RWPE2 (cell line): ENCODE measurements around the gene MRPL55.

Experiments
- ATAC-seq: fragments of 200-7000 bp; cut with Tn5 transposase; 3 replicates; pipeline ENCODE4 v1.9.1; 2021; ENCODE audit warnings: low read depth
- DNase-seq: peaks from one replicate; pipeline ENCODE4 v3.0.0-alpha.2; 2020; ENCODE audit warnings: low spot score
- H3K27ac ChIP-seq: fragments of 450-650 bp; 2 replicates; pipeline ENCODE4 v1.5.1; 2017; ENCODE audit warnings: mild to moderate bottlenecking; ENCODE audit not compliant: poor library complexity, severe bottlenecking
- H3K27me3 ChIP-seq: fragments of 250-450 bp; sonication (Bioruptor Pico); 2 replicates; pipeline ENCODE4 v1.5.1; 2021; ENCODE audit warnings: mild to moderate bottlenecking, moderate library complexity; ENCODE audit not compliant: insufficient read depth, poor library complexity, severe bottlenecking
- H3K36me3 ChIP-seq: fragments of 250-450 bp; sonication (Bioruptor Pico); 2 replicates; pipeline ENCODE4 v1.5.1; 2020; ENCODE audit warnings: low read depth, mild to moderate bottlenecking, moderate library complexity
- H3K4me1 ChIP-seq: fragments of 250-450 bp; sonication (Bioruptor Pico); 2 replicates; pipeline ENCODE4 v1.5.1; 2021; ENCODE audit warnings: mild to moderate bottlenecking, moderate library complexity; ENCODE audit not compliant: insufficient read depth, poor library complexity, severe bottlenecking
- H3K4me3 ChIP-seq: fragments of 250-450 bp; sonication (Bioruptor Pico); 2 replicates; pipeline ENCODE4 v1.5.1; 2021; ENCODE audit warnings: mild to moderate bottlenecking, moderate library complexity; ENCODE audit not compliant: severe bottlenecking
- H3K9me3 ChIP-seq: fragments of 250-450 bp; sonication (Bioruptor Pico); 2 replicates; pipeline ENCODE4 v1.5.1; 2021; ENCODE audit warnings: mild to moderate bottlenecking, moderate library complexity; ENCODE audit not compliant: severe bottlenecking
- TF ChIP-seq, protein P1 (sequence below): fragments of 450-650 bp; IDR thresholded peaks from one replicate; pipeline ENCODE4 v1.5.1; 2017; ENCODE audit warnings: mild to moderate bottlenecking, moderate library complexity; ENCODE audit not compliant: poor library complexity, severe bottlenecking

Gene MRPL55

DNA sequence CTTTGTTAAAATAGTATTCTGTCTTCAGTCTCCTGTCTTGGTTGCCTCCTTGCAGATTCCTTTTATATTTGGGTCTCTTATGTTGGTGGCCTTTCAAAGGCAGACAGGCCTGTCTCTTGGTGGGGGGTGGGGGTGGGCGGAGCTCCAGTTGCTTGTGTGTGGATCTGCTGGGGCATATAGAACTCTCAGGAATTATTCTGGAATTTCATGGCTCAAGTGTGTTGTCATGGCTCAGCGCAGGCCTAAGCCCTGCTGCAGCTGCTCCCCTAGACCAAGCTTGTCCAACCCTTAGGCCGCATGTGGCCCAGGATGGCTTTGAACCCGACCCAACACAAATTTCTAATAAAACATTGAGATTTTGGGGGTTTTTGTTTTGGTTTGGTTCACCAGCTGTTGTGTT, 13.9 kb downstream of the MRPL55 start:
- Histone ChIP-seq H3K4me1 (no peaks in the 10 kb centered on the region), H3K27ac (no peak overlapping the region), H3K4me3 (no peak overlapping the region), H3K27me3 (no peaks in the 10 kb centered on the region), H3K36me3 (peaks cover 19% of the 10 kb centered on the region), H3K9me3 (no peaks in the 10 kb centered on the region)
- DNase-seq (no peak), ATAC-seq (no peak)
- TF ChIP-seq, protein P1, sequence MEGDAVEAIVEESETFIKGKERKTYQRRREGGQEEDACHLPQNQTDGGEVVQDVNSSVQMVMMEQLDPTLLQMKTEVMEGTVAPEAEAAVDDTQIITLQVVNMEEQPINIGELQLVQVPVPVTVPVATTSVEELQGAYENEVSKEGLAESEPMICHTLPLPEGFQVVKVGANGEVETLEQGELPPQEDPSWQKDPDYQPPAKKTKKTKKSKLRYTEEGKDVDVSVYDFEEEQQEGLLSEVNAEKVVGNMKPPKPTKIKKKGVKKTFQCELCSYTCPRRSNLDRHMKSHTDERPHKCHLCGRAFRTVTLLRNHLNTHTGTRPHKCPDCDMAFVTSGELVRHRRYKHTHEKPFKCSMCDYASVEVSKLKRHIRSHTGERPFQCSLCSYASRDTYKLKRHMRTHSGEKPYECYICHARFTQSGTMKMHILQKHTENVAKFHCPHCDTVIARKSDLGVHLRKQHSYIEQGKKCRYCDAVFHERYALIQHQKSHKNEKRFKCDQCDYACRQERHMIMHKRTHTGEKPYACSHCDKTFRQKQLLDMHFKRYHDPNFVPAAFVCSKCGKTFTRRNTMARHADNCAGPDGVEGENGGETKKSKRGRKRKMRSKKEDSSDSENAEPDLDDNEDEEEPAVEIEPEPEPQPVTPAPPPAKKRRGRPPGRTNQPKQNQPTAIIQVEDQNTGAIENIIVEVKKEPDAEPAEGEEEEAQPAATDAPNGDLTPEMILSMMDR, result no peak

- H3K27ac ChIP-seq, result no peak overlapping the region
- TF ChIP-seq, protein P1, result no peak
- ATAC-seq (no peak), DNase-seq (no peak)
- H3K36me3 ChIP-seq, result peaks cover 19% of the 10 kb centered on the region
- no peaks in the 10 kb centered on the region for H3K27me3 ChIP-seq
- no peaks in the 10 kb centered on the region for H3K9me3 ChIP-seq
- no peaks in the 10 kb centered on the region for H3K4me1 ChIP-seq
- H3K4me3 ChIP-seq, result no peak overlapping the region
These were observed 14.6 kb downstream of the MRPL55 start for GRCh38 chr1:228094432-228095016.

DNA sequence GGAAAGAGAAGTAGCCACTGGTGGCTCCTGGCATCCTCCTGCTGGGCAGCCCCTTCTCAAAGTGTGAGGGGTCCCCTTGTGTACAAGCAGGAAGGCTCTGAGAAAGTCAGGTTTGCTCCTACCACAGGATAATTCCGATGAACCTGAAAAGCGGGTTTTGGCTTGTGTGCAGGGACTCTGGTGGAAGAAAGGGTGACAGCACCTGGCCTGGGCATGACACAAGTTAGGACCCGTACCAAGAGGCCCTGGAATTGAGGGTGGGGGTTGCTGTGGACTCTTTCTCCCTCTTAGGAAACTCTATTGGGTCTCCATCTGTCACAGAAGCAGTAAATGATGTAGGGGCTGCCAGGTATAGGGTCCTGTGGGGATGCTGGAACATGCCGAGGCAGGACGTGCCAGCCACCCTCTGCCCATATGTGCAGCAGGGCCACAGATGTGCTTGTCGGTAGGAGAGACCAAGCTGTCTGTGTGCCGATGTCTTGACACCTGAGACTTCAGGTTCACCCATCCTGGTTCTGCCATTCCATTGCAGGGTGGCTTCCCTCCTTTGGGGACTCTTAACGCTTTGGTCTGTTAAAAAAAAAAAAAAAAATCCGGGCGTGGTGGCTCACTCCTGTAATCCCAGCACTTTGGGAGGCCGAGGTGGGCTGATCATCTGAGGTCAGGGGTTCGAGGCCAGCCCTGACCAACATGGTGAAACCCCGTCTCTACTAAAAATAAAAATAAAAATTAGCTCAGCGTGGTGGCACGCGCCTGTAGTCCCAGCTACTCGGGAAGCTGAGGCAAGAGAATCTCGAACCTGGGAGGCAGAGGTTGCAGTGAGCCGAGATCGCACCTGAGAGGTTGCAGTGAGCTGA, 15.8 kb downstream of the MRPL55 start:
- peaks cover 5% of the 10 kb centered on the region for H3K4me1 ChIP-seq
- H3K27me3 ChIP-seq, result no peaks in the 10 kb centered on the region
- no peak overlapping the region for H3K27ac ChIP-seq
- H3K9me3 ChIP-seq, result no peaks in the 10 kb centered on the region
- H3K36me3 ChIP-seq, result peaks cover 28% of the 10 kb centered on the region
- H3K4me3 ChIP-seq, result no peak overlapping the region
- TF ChIP-seq, protein P1, result no peak
- ATAC-seq, result no peak
- no peak for DNase-seq

GRCh38 chr1:228092342-228093049, 16.6 kb downstream of the MRPL55 start:
- H3K4me1 ChIP-seq, result peaks cover 13% of the 10 kb centered on the region
- no peak for ATAC-seq
- DNase-seq, result no peak
- H3K4me3 ChIP-seq, result no peak overlapping the region
- no peaks in the 10 kb centered on the region for H3K9me3 ChIP-seq
- no peak overlapping the region for H3K27ac ChIP-seq
- TF ChIP-seq, protein P1, result no peak
- H3K27me3 ChIP-seq, result no peaks in the 10 kb centered on the region
- peaks cover 27% of the 10 kb centered on the region for H3K36me3 ChIP-seq
